Lower lobe of right lung (tissue), 2 donors: Measurements from ENCODE around the gene CYP2A6. TPM values are rescaled to one million over a fixed set of nuclear protein-coding genes. Genes with fewer than 3 reads are reported as not detected.
"Not testable (repeated sequence)": the region's sequence is repeated elsewhere in the genome, so short reads cannot be mapped to it uniquely, and the experiment has no call there.

ENCODE experiments used
- ATAC-seq, 2 donors: fragments of 200-7000 bp; cut with Tn5 transposase; one replicate each; pipeline ENCODE4 v1.9.1; 2020 to 2022; ENCODE audit warnings: mild to moderate bottlenecking in 2 of 2, moderate library complexity in 2 of 2
- DNase-seq: peaks from one replicate; pipeline ENCODE4 v3.0.0-alpha.2; 2020
- H3K27ac ChIP-seq: fragments of 200-600 bp; one replicate; pipeline ENCODE4 v1.8.0; 2022
- H3K27me3 ChIP-seq: fragments of 200-600 bp; one replicate; pipeline ENCODE4 v1.8.0; 2022; ENCODE audit warnings: low read depth
- H3K36me3 ChIP-seq: fragments of 200-600 bp; one replicate; pipeline ENCODE4 v1.8.0; 2022; ENCODE audit warnings: mild to moderate bottlenecking
- H3K4me1 ChIP-seq: fragments of 200-600 bp; one replicate; pipeline ENCODE4 v1.8.0; 2022
- H3K4me3 ChIP-seq: fragments of 200-600 bp; one replicate; pipeline ENCODE4 v1.8.0; 2022; ENCODE audit warnings: mild to moderate bottlenecking
- H3K9me3 ChIP-seq: fragments of 200-600 bp; one replicate; pipeline ENCODE4 v1.8.0; 2022
- CTCF ChIP-seq: fragments of 200-600 bp; IDR thresholded peaks from one replicate; pipeline ENCODE4 v1.8.0; 2022; ENCODE audit warnings: antibody characterized with exemption, mild to moderate bottlenecking
- intact Hi-C: fragments of 100-400 bp; cut with DNase I; formaldehyde crosslinking; loops from one replicate; pipeline ENCODE4 v1.11.0; 2022
- total RNA-seq: library from RNA; stranded (reverse); fragmentation: NEBNext Ultra II Directional; extraction: Animal tissue kit (Norgen Biotek cat#: 25700); gene quantifications from one replicate; pipeline ENCODE4 v1.2.1, GENCODE V29; 2021
- donor health status: DM: no; HTN: yes; CAD: no; lungs with severe emphysema.

Gene CYP2A6
- total RNA-seq, 1 donor from 2014 or later = 2.0 TPM

GRCh38 chr19:40822161-40822560 is 28.1 kb downstream of the CYP2A6 start:
- Histone ChIP-seq H3K4me3 (no peak overlapping the region), H3K27ac (peak overlapping the region; percentile 49), H3K36me3 (peaks cover 8% of the 10 kb centered on the region), H3K4me1 (peaks cover 38% of the 10 kb centered on the region), H3K27me3 (no peaks in the 10 kb centered on the region), H3K9me3 (no peaks in the 10 kb centered on the region)
- TF ChIP-seq CTCF = no peak
- DNase-seq (peak; percentile 46), ATAC-seq (no peak)
- intact Hi-C loops = no loop called here

- H3K4me3 ChIP-seq, H3K27me3 ChIP-seq, H3K36me3 ChIP-seq, intact Hi-C loops, H3K9me3 ChIP-seq: not testable (repeated sequence)
- TF ChIP-seq CTCF = peak; percentile 77
- ATAC-seq = peak; percentile 67 to 80
- peak; percentile 57 for DNase-seq
- peak overlapping the region; percentile 32 for H3K27ac ChIP-seq
- peaks cover 38% of the 10 kb centered on the region for H3K4me1 ChIP-seq
Measured at GRCh38 chr19:40819479-40820234, 30.6 kb downstream of the CYP2A6 start.

GRCh38 chr19:40818480-40819399 is 31.5 kb downstream of the CYP2A6 start:
- H3K36me3 ChIP-seq, intact Hi-C loops, H3K27me3 ChIP-seq, H3K9me3 ChIP-seq: not testable (repeated sequence)
- DNase-seq (peak; percentile 87), ATAC-seq (peak; percentile 86 to 91)
- H3K27ac ChIP-seq = peak overlapping the region; percentile 34
- peak; percentile 45 for TF ChIP-seq CTCF
- H3K4me3 ChIP-seq = peak overlapping the region; percentile 46
- H3K4me1 ChIP-seq = peaks cover 38% of the 10 kb centered on the region

- ATAC-seq (no peak), DNase-seq (peak; percentile 22)
- H3K36me3 ChIP-seq = no peaks in the 10 kb centered on the region
- intact Hi-C loops = no loop called here
- no peak overlapping the region for H3K27ac ChIP-seq
- no peaks in the 10 kb centered on the region for H3K9me3 ChIP-seq
- no peaks in the 10 kb centered on the region for H3K27me3 ChIP-seq
- TF ChIP-seq CTCF = no peak
- no peak overlapping the region for H3K4me3 ChIP-seq
- peaks cover 46% of the 10 kb centered on the region for H3K4me1 ChIP-seq
Measured at GRCh38 chr19:40815223-40815622, 35.0 kb downstream of the CYP2A6 start.

GRCh38 chr19:40813182-40813581 is 37.1 kb downstream of the CYP2A6 start:
- intact Hi-C loops = no loop called here
- Histone ChIP-seq H3K9me3 (no peaks in the 10 kb centered on the region), H3K27ac (no peak overlapping the region), H3K4me3 (no peak overlapping the region), H3K4me1 (peaks cover 47% of the 10 kb centered on the region), H3K36me3 (peaks cover 19% of the 10 kb centered on the region), H3K27me3 (no peaks in the 10 kb centered on the region)
- DNase-seq (peak; percentile 61), ATAC-seq (peak; percentile 11 to 16)
- TF ChIP-seq CTCF = no peak

- ATAC-seq, H3K27me3 ChIP-seq, H3K4me3 ChIP-seq, H3K27ac ChIP-seq, intact Hi-C loops, H3K9me3 ChIP-seq: not testable (repeated sequence)
- peak; percentile 36 for DNase-seq
- Histone ChIP-seq H3K4me1 (peaks cover 49% of the 10 kb centered on the region), H3K36me3 (peaks cover 25% of the 10 kb centered on the region)
Measured at GRCh38 chr19:40812571-40812970, 37.7 kb downstream of the CYP2A6 start.
